Stimulated activated CD4-positive, alpha-beta T cell treated with anti-CD3 and anti-CD28 coated beads, Interleukin-15, amount 100 ng/mL, for 48 hours (primary cell): ENCODE results near the gene NAA50.

Experiments
- DNase-seq, 2 donors: peaks; one replicate each; pipeline ENCODE4 v3.0.0-alpha.2; 2020; ENCODE audit warnings: low read depth in 2 of 2

NAA50 gene

GRCh38 chr3:113743006-113743630 lies 2.9 kb downstream of the NAA50 start:
- no peak for DNase-seq

DNA sequence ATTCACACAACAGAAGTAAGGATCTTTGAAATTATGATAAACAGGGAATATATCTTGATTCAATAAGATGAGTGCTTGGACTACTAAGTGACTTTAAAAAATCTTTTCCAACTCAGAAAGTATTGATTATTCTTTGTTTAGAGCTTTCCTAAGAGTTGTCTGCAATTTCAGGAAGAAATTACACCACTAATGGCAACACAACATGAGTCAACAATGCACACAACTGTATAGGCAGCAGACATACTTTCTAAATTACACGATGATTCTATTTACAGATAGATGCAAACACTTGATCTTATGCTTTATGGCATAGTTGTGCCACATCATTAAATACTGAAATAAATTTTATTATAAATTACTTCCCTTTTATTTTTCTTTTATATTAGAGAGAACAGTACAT lies 4.4 kb downstream of the NAA50 start:
- no peak for DNase-seq

DNA sequence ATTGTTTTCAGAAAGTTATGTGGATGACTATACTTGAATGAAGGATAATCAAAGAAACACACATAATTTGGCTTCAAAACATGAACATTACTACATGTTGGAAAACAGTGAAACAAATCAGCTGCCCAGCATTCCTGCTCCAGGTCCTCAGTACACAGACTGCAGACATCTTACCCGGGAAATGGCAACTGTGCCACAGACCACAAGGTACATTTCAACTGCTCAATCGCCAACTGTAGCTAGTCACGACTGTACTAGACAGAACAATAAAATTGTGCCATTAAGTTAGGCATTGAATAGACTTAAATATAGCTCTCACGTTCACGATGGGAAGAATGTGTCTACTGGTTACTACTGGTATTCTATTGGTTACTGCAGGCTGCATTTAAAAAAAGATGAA lies 5.0 kb downstream of the NAA50 start:
- DNase-seq = no peak

GRCh38 chr3:113736548-113737089 lies 9.4 kb downstream of the NAA50 start:
- DNase-seq = no peak

DNA sequence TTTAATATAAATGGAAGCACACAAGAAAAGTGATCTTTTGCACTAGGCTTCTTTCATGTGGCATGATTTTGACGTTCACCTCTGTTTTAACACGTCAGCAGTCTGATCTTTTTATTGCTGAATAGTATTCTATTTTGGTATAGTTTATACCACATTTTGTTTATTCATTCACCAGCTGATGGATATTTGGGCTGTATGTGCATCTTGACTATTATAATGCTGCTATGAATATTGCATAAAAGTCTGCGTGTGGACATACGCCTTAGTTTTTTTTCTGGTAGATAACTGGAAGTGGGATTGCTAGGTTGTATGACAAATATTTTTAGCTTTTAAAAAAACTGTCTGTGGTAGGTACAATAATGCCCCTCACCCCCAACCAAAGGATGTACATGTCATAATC lies 14.4 kb downstream of the NAA50 start:
- DNase-seq = no peak

- DNase-seq = no peak
Observed at GRCh38 chr3:113730550-113730949, 15.5 kb downstream of the NAA50 start.

- DNase-seq = no peak
Observed at GRCh38 chr3:113728661-113729060, 17.4 kb downstream of the NAA50 start.

- DNase-seq = no peak
Observed at GRCh38 chr3:113721636-113722035, 24.4 kb downstream of the NAA50 start.

- no peak for DNase-seq
Observed at GRCh38 chr3:113719758-113720157, 26.3 kb downstream of the NAA50 start.

- DNase-seq = no peak
Observed at GRCh38 chr3:113719294-113719693, 26.8 kb downstream of the NAA50 start.

- DNase-seq = no peak
Observed at GRCh38 chr3:113717818-113718217, 28.2 kb downstream of the NAA50 start.

GRCh38 chr3:113717308-113717707 lies 28.7 kb downstream of the NAA50 start:
- DNase-seq = no peak

GRCh38 chr3:113714702-113715101 lies 31.3 kb downstream of the NAA50 start:
- DNase-seq = no peak

GRCh38 chr3:113712129-113712528 lies 33.9 kb downstream of the NAA50 start:
- DNase-seq = no peak

DNA sequence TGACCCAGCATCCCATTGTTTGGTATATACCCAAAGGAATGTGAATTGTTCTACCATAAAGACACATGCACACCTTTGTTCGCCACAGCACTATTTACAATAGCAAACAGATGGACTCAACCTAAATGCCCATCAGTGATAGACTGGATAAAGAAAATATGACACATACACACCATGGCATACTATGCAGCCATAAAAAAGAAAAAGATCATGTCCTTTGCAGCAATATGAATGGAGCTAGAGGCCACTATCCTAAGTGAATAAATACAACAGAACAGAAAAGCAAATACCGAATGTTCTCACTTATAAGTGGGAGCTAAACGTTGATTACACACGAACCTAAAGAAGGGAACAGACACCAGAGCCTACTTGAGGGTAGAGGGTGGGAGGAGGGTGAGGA lies 38.2 kb downstream of the NAA50 start:
- DNase-seq = no peak

- no peak for DNase-seq
Observed at GRCh38 chr3:113698956-113699355, 47.1 kb downstream of the NAA50 start.

- DNase-seq = no peak
Observed at GRCh38 chr3:113698213-113698742, 47.8 kb downstream of the NAA50 start.

DNA sequence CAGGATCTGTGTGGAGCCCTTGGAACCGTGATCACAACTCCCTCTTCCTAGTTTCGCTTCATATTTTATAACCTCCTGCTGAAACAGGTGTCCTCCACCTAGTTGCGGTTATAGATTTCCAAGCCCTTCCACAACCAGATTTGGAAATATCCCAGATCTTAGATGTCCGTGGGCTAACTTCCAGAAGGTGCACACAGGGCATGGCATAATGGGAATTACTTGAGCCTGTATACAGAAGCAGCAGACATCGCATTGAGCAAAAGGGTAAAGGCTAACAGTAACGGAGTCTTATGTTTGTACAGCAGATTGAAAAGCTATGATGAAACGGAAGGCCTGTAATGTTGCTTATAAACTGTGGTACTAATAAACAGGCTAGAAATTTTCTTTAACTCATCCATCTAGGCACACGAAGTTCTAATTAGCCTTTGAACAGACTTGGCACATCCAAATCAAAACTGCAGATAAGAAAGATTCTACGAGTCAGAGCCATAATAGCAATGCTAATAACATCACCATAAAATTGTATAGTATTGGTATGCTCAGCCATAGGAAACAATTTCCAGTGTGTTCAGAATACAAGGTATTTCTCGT lies 48.5 kb downstream of the NAA50 start:
- no peak for DNase-seq

DNA sequence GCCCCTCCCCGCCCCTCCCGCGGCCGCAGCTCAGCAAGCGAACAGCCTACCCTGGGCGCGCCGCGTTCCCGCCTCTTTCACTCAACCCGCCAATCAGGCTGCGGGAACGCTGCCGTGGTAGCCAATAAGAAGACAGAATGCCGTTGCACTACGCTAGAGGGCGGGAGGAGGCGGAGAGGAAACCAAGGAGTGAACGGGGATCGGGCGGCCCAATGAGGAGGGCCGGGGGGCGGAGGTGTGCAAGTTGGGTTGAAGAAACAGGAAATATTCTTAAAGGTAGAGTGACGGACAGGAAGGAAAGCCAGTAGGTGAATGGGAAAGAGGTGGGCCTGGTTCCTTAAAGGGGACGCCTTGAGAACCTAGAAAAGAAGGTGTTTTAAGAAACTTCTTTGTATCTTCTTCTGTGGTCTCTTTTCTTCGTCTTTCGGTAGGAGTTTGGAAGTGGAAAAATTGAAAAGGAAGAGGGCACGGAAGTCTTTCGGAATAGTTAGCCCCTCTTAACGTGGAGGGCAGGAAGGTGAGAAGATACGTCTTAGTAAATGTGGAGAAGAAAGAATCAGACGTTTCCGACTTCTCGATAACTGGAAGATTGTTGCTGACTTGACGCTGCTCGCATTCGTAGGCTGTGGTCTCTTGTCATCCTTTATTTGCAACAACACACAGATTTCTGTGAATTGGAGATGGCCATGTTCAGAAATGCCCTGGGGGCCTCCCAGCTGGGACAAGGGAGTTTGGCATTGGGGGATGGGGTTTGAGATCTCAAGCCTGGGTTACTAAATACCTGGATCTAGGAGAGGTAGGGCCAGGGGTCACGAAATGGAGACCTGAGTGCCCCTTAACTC lies 49.2 kb downstream of the NAA50 start:
- DNase-seq = peak; percentile 98

DNA sequence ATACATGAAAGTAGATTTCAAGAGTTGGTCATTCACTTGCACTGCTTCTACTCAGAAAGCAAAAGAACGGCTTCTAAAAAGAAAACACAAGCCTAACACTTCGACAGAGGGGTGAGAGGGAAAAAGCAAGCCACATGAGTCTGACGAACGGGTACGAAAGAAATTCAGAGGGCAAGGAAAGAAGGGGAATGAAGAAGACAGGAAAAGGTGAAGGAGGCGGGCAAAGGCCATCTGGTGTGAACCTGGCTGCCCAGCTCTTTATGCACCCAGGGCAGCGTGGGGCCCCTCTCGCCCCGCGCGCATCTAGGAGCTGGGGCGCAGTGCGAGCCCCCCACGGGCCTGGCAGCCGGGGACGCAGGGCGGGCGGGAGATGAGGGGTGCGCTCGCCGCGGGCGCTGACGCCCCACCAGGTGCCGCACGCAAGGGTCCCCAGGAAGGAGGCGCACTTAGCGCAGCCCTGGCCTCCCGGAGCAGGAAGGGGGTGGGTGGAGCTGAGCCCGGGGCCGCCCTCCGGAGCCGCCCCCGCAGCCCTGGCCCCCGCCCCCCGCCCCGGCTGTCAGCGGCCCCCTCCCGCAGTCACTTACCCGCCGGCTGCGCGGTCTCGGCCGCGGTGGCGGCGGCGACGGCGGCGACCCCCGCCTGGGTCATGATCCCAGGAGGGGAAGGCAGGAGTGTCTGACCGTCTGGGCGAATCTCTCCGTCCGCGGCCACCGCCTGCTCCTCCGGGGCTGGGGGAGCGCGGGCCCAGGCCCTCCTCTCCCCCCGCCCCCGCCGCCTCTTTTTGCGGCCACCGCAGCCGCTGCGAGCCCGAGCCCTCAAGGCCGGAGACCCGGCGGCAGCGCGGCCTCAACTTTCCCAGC lies 50.0 kb downstream of the NAA50 start, which contains the start of gene USF3:
Gene USF3 (minus strand): TSS at position 857 of the 860 bp plus-strand sequence. CDS start 21,764 bp downstream, outside the sequence.
- DNase-seq = peak; percentile 62 to 75

- DNase-seq = no peak
Observed at GRCh38 chr3:113695431-113695785, 50.6 kb downstream of the NAA50 start.
